Stimulated activated CD8-positive, alpha-beta memory T cell treated with anti-CD3 and anti-CD28 coated beads, Interleukin-4, amount 100 ng/mL, for 24 hours (primary cell): ENCODE results near the gene BAIAP2.

ENCODE experiments used
- DNase-seq: peaks from one replicate; pipeline ENCODE4 v3.0.0-alpha.2; 2020; ENCODE audit warnings: low read depth

BAIAP2 gene

GRCh38 chr17:81037798-81038733 lies 3.1 kb downstream of the BAIAP2 start:
- DNase-seq, result no peak

GRCh38 chr17:81039096-81039495 lies 4.1 kb downstream of the BAIAP2 start:
- no peak for DNase-seq

- no peak for DNase-seq
Observed at GRCh38 chr17:81039854-81040758, 5.2 kb downstream of the BAIAP2 start.

- no peak for DNase-seq
Observed at GRCh38 chr17:81040791-81041337, 5.9 kb downstream of the BAIAP2 start.

- DNase-seq, result no peak
Observed at GRCh38 chr17:81042606-81043005, 7.7 kb downstream of the BAIAP2 start.

- no peak for DNase-seq
Observed at GRCh38 chr17:81043319-81043724, 8.4 kb downstream of the BAIAP2 start.

- no peak for DNase-seq
Observed at GRCh38 chr17:81043725-81044427, 8.9 kb downstream of the BAIAP2 start.

- no peak for DNase-seq
Observed at GRCh38 chr17:81044428-81044763, 9.4 kb downstream of the BAIAP2 start.

GRCh38 chr17:81044764-81045589 lies 10.0 kb downstream of the BAIAP2 start:
- DNase-seq, result no peak

- no peak for DNase-seq
Observed at GRCh38 chr17:81045590-81046095, 10.7 kb downstream of the BAIAP2 start.

GRCh38 chr17:81046132-81046769 lies 11.3 kb downstream of the BAIAP2 start:
- no peak for DNase-seq

- no peak for DNase-seq
Observed at GRCh38 chr17:81046770-81047359, 11.9 kb downstream of the BAIAP2 start.

- no peak for DNase-seq
Observed at GRCh38 chr17:81048827-81049371, 13.9 kb downstream of the BAIAP2 start.

- no peak for DNase-seq
Observed at GRCh38 chr17:81049372-81049911, 14.5 kb downstream of the BAIAP2 start.

GRCh38 chr17:81049973-81050551 lies 15.1 kb downstream of the BAIAP2 start:
- no peak for DNase-seq

GRCh38 chr17:81050645-81051625 lies 16.0 kb downstream of the BAIAP2 start:
- DNase-seq, result no peak

- DNase-seq, result no peak
Observed at GRCh38 chr17:81052199-81052997, 17.4 kb downstream of the BAIAP2 start.
